HG03439 (cell line): Measurements from ENCODE around the gene PA2G4.

Experiments used
- ATAC-seq: cut with Tn5 transposase; IDR thresholded peaks from one replicate; pipeline ENCODE4 v1.9.1; 2021; ENCODE audit warnings: mild to moderate bottlenecking, moderate library complexity; ENCODE audit not compliant: unreplicated experiment

PA2G4 gene

GRCh38 chr12:56124133-56124532 lies 19.8 kb downstream of the PA2G4 start:
- no peak for ATAC-seq

DNA sequence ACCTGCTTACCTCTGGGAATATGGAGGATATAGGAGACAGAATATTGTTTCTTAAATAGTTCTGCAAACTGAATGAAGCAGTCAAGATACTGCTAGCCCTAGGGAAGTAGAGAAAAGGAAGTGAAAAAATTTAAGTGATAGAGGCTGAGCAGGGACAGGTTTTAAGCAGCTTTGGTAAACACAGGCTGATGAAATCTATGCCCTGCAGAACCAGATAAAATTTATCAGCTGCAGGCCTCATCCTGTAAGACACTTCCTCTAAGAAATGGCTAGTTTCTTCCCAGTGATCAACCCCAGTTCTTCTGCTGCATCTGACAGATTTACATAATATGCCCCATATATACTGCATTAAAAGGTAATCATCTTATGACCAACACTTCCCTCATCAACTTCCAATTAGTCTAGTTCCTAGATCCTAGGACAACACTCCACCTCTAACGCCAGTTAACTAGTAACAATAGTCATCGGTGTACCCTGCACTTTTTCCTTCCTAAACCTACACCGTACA lies 22.4 kb downstream of the PA2G4 start:
- ATAC-seq: no peak

- no peak for ATAC-seq
These were observed 23.1 kb downstream of the PA2G4 start for GRCh38 chr12:56127485-56127887.

GRCh38 chr12:56127888-56128669 lies 23.7 kb downstream of the PA2G4 start, which contains the start of gene ESYT1:
TSS of gene ESYT1 (plus strand) at chr12:56128267. CDS start at chr12:56128320, 53 bp downstream.
- ATAC-seq: peak; percentile 90

DNA sequence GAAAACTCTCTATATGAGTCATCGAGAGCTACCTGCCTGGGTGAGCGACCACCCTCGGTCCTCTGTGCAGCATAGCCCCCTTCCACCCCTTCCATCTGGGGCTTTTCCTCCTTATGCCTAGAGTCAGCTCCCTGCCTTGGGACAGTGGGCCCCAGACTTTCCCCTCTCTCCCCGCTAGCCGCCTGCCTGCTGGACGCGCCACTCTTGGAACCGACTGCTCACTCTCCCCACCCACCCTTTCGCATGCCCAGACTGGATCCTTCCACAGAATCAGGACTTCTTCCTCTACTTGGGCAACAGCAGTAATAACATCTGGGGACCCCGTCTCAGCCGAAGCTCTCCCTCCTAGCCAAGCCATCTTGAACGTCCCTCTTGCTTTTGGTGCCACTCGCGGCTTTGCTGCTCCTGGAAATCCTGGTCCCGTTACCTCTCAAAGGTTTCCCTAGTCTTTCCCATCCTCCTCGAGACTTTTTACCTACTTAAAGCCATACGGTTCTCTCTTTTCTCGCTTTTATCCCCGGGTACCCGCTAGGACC lies 24.4 kb downstream of the PA2G4 start:
- no peak for ATAC-seq

DNA sequence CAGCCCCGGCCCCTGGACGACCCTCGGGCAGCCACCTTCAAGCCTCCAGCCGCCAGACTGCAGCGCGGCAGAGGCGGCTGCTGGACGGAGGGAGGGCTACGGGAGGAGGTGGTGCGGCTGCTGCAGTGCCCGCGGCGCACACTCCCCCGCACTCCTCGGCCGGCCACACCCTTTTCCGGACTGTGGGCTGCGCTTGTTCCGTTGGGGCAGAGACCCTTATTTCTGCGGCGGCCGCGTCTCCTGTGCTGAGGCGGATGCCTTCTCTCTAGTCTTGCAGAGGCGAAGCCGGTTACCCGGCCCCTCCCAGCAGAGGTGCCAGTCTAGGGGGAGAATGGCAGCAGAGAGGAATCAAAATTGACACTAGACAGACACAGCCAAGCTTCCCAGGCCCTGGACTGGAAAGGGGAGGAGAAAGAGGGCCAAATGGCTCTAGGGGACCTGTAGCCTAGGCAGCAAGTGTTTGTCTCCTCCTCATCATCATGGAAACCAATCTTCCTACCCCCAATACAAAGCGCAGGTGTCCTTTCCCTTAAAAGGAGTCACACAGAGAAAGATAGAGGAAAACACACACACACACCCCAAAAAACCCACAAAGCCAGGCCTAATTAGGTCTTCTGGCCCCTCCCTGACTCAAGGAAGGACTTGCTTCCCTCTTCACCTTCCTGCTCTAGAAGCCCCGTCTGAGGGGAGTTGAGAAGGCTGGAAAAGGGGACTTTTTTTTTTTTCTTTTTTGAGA lies 25.0 kb downstream of the PA2G4 start:
- no peak for ATAC-seq

- ATAC-seq: no peak
These were observed 25.7 kb downstream of the PA2G4 start for GRCh38 chr12:56129942-56130495.

DNA sequence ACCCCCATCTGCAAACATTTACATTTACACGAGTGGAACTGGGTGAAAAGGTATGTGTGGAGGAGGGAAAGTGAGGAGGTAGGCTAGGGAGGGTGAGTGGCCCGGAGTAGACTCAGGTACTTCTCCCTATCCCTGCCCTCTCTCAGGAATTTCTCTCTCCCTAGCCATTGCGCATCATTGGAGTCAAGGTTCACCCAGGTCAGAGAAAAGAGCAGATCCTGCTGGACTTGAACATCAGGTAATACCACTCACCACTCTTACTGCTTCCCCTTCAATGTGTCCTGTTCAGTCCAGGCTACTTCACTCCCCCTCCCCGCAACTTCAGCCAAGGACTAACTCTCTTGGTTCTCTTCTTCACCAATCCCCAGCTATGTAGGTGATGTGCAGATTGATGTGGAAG lies 26.5 kb downstream of the PA2G4 start:
- ATAC-seq: no peak

GRCh38 chr12:56134897-56135296 lies 30.5 kb downstream of the PA2G4 start:
- ATAC-seq: no peak

DNA sequence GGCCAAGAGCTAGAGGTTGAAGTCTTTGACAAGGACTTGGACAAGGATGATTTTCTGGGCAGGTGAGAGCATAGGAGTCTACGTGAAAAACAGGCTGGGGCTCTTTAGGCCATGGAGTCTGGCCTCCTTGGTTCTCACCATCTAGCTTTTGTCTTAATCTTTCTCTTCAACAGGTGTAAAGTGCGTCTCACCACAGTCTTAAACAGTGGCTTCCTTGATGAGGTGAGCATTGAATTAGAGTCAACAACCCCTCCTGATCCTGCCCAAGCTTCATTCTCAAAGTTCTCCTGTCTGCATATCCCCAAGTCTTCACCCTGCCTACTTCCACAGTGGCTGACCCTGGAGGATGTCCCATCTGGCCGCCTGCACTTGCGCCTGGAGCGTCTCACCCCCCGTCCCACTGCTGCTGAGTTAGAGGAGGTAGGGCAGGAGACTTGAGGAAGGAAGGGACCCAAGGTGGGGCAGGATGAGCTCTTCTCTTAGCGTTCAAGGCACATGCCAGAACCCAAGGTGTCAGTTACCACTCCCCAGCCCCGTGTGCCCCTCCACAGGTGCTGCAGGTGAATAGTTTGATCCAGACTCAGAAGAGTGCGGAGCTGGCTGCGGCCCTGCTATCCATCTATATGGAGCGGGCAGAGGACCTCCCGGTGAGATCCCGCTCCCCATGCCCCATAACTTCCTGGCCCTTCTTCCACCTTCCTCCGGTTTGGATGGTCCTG lies 33.7 kb downstream of the PA2G4 start:
- ATAC-seq: no peak

DNA sequence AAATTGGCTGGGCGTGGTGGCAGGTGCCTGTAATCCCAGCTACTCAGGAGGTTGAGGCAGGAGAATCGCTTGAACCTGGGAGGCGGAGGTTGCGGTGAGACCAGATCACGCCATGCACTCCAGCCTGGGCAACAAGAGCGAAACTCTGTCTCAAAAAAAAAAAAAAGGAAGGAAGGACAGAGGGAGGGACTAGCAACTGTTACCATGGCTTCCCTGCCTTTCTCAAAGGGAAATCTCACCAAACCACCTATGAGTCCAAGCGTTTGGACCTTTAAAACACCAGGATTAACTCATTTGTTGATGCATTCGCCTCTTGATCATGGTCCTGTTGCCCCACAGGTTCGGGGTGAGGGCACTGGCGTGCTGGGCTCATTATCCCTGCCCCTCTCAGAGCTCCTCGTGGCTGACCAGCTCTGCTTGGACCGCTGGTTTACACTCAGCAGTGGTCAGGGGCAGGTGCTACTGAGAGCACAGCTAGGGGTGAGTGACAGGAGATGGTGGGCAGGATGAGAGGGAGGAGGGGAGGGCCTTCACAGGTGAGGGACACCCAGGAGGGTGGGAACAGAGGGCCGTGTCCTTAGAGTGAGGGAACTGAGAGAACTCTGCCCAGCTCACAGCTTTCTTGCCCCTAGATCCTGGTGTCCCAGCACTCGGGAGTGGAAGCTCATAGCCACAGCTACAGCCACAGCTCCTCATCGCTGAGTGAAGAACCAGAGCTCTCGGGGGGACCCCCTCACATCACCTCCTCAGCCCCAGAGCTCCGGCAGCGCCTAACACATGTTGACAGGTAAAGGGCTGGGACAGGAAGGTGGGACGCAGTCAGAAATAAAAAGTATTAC lies 37.8 kb downstream of the PA2G4 start:
- ATAC-seq: no peak

- ATAC-seq: no peak
These were observed 38.9 kb downstream of the PA2G4 start for GRCh38 chr12:56143217-56143616.

GRCh38 chr12:56143870-56144269 lies 39.5 kb downstream of the PA2G4 start:
- ATAC-seq: no peak

DNA sequence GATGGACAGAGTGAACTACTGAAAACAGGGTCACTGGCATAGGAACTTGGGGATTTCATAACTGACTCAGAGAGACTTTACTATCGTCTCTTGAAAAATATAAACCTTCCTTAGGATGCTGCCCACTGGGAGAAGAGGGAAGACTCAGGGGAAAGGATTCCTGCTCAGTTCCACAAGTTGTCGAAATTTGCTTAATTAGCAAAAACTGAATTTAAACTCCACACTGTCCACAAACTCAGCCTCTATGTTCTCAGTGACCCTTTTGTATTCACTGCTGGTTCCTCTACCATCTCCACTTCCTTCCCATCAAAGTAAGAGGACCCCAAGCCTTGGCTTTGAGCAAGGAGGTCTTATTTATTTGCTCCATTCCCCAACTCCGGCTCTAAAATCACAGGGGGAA lies 40.9 kb downstream of the PA2G4 start:
- ATAC-seq: no peak

DNA sequence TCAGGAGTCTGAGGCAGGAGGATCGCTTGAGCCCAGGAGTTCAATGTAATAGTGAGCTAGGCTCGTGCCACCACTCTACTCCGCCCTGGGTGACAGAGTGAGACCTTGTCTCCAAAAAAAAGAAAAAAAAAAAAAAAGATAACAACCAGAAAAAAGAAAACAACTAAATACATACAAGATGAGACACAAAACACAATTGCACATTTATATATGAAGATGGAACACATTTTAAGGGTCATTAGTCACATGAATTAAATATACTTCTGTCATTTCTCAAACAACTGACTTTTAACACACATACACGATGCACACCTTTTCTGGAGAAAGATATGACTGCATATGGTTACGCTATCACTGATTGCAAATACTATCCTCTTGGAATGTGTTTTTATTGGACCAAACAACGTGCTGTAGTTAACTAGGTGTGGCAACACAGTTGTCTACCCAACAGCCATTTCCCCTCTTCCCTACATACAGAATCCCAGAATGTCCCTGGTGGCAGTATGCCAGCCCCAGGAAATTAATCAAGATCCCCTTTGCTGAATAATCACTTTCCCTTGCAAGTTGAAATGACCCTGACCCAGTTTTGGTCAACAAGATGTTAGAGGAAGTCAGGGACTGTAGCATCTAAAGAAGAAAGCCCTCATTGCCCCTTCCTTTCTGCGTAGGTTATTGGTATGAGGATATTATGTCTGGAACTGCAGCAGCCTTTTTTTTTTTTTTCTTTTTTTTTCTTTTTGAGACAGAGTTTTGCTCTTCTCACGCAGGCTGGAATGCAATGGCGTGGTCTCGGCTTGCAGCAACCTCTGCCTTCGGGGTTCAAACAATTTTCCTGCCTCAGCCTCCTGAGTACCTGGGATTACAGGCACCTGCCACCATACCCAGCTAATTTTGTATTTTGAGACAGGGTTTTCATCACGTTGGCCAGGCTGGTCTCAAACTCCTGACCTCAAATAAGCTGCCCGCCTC lies 42.4 kb downstream of the PA2G4 start:
- ATAC-seq: no peak

DNA sequence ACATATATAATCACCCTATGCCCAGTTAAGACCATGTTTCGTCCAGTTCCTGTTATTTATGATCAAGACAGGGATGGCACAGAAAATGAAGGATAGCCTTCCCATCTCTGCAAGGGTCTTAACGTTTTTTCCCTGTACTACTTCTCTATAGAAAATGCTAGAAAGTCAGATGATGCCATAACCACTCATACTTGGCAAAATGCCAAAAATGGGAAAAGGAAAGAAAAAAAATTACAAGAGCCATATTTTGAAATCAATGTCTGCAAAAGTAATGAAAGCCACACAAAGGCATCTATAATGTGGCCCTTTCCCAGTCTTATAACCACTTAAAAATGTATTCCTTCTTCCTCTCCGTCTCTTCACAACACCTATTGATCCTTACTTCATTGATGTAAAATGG lies 46.2 kb downstream of the PA2G4 start:
- ATAC-seq: no peak

DNA sequence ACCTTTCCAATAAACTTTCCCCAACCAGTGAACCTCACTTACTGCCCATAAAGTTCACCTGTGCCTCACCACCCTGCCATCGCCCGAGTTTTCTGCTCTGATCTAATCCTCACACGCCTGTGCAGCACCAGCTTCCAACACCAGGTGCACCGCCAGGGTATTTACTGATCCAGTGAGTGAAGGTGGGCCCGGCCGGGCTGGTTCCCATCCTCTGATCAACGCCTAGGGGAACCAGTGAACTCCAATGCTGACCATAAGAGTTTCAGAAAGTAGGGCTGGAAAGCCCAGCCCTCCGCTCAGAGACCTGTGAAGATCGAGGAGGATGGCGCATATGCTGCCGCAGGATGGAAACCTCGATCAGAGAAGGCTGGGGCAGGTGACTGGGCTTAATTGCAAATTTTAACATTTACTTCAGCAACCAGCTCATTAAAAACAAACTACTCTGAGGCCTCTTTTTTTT lies 47.3 kb downstream of the PA2G4 start:
- ATAC-seq: peak; percentile 51

DNA sequence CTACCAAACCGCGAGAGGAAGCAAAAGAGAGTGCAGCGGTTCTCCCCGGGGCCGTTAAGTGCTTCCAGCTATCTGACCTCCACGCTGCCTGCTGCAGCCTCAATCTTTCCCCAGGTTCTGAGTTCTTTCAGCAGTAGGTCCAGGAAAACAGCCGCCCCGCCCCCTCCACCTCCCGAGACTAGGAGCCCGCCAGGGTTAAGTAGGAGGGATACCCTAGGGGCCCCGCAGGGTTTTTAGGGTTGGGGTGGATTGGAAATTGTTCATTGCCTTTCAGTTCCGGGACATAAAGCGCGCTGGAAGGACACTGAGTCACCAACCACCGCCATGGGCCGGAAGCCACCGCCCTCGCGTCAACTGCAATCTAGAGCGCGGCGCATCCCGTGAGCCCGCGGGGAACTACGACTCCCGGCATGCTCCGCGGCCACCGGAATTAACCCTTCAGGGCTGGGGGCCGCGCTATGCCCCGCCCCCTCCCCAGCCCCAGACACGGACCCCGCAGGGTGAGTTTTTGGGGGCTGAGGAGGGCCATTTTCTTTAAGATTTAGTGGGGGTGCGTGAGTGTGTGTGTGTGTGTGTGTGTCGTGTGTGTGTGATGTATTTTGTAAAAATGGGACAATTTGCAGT lies 47.9 kb downstream of the PA2G4 start, which contains the start of gene MYL6B:
MYL6B (plus strand) TSS at position 456 of the 624 bp plus-strand sequence. CDS start 1,332 bp downstream, outside the sequence.
- ATAC-seq: peak; percentile 81
